Parathyroid adenoma (tissue), 2 donors: ENCODE data around the gene IGF2BP2.

Experiments used
- H2AFZ ChIP-seq: fragments of 300-600 bp; sonication (generic); one replicate; pipeline ENCODE4 v1.7.0; 2017; ENCODE audit warnings: antibody characterized with exemption, mild to moderate bottlenecking
- H3K27ac ChIP-seq: fragments of 300-600 bp; sonication (generic); one replicate; pipeline ENCODE4 v1.7.0; 2017
- H3K27me3 ChIP-seq: fragments of 300-600 bp; sonication (generic); one replicate; pipeline ENCODE4 v1.7.0; 2017; ENCODE audit warnings: low read length; ENCODE audit not compliant: control insufficient read depth, insufficient read depth
- H3K36me3 ChIP-seq: fragments of 300-600 bp; sonication (generic); one replicate; pipeline ENCODE4 v1.7.0; 2017; ENCODE audit warnings: low read length; ENCODE audit not compliant: control insufficient read depth, insufficient read depth
- H3K4me1 ChIP-seq: fragments of 300-600 bp; sonication (generic); one replicate; pipeline ENCODE4 v1.7.0; 2017; ENCODE audit warnings: control low read depth
- H3K4me2 ChIP-seq: fragments of 300-600 bp; sonication (generic); one replicate; pipeline ENCODE4 v1.7.0; 2017; ENCODE audit warnings: low read length
- H3K4me3 ChIP-seq: fragments of 300-600 bp; sonication (generic); one replicate; pipeline ENCODE4 v1.7.0; 2017; ENCODE audit warnings: low read depth, low read length
- H3K79me2 ChIP-seq: fragments of 300-600 bp; sonication (generic); one replicate; pipeline ENCODE4 v1.7.0; 2017; ENCODE audit warnings: control low read depth
- H3K9ac ChIP-seq: fragments of 300-600 bp; sonication (generic); one replicate; pipeline ENCODE4 v1.7.0; 2017; ENCODE audit warnings: mild to moderate bottlenecking
- H3K9me3 ChIP-seq: fragments of 300-600 bp; sonication (generic); one replicate; pipeline ENCODE4 v1.7.0; 2017; ENCODE audit warnings: low read length; ENCODE audit not compliant: control insufficient read depth
- TF ChIP-seq, protein P1 (sequence below): fragments of 300-600 bp; sonication (generic); IDR thresholded peaks from one replicate; pipeline ENCODE4 v1.7.0; 2017; ENCODE audit warnings: antibody characterized with exemption, mild to moderate bottlenecking
- donor health status: primary hyperparathyroidism.

IGF2BP2 gene

DNA sequence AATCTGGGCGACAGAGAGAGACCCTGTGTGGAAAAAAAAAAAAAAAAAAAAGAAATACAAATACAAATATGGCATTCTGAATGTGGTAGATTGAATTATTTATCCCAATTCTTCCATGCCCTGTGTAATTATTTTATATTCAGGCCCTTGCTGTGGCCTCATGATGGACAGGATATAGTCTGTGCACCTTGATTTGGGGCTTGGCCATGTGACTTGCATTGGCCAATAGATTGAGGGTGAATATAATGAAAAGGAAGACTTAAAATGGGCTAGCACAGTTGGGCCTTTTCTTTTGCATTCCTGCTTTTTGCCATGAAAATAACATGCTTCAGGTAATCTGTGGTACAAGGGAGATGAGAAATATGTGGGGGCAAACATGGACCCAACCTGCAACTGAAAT is 27.1 kb upstream of the IGF2BP2 start:
- H3K79me2 ChIP-seq: no peaks in the 10 kb centered on the region
- no peak overlapping the region for H3K27ac ChIP-seq
- TF ChIP-seq, protein P1, sequence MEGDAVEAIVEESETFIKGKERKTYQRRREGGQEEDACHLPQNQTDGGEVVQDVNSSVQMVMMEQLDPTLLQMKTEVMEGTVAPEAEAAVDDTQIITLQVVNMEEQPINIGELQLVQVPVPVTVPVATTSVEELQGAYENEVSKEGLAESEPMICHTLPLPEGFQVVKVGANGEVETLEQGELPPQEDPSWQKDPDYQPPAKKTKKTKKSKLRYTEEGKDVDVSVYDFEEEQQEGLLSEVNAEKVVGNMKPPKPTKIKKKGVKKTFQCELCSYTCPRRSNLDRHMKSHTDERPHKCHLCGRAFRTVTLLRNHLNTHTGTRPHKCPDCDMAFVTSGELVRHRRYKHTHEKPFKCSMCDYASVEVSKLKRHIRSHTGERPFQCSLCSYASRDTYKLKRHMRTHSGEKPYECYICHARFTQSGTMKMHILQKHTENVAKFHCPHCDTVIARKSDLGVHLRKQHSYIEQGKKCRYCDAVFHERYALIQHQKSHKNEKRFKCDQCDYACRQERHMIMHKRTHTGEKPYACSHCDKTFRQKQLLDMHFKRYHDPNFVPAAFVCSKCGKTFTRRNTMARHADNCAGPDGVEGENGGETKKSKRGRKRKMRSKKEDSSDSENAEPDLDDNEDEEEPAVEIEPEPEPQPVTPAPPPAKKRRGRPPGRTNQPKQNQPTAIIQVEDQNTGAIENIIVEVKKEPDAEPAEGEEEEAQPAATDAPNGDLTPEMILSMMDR: no peak
- no peak overlapping the region for H3K4me3 ChIP-seq
- no peak overlapping the region for H3K9ac ChIP-seq
- H3K9me3 ChIP-seq: peaks cover 3% of the 10 kb centered on the region
- no peak overlapping the region for H2AFZ ChIP-seq
- no peaks in the 10 kb centered on the region for H3K4me1 ChIP-seq
- H3K27me3 ChIP-seq: no peaks in the 10 kb centered on the region
- H3K4me2 ChIP-seq: no peak overlapping the region
- no peaks in the 10 kb centered on the region for H3K36me3 ChIP-seq

DNA sequence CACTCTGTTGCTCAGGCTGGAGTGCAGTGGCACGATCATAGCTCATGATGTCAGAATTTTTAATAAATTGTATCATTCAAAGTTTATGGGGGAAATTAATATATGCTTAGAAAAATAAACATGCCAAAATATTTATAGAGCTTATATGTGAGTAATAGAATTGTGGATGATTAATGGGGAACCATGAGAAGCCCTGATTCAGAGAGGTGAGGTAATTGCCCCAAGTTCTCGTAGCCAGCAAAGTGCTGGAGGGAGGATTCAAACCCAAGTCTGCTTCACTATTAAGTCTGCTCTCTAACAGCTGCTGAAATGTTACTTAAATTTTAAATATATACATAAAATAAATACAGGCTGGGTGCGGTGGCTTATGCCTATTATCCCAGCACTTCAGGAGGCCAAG is 26.2 kb upstream of the IGF2BP2 start:
- no peak overlapping the region for H3K9ac ChIP-seq
- H3K4me2 ChIP-seq: no peak overlapping the region

DNA sequence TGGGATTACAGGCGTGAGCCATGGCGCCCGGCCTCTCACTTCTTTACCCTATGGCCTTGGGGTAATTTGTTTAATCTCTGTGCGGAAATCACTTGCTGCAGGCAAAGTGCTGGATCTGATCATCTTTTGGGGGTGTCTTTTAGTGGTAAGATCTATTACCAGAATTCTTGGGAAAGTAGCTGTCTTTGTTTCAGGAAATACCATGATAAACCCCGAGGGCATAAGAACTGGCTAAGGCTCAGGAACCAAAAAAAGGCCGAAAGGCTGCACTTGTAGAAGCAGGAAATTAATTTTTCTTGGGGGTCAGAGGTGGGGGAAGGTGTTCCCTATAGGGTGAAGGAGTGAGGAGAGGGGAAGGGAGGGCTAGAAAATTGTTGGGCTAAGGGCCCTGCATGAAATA is 22.7 kb upstream of the IGF2BP2 start:
- Histone ChIP-seq H2AFZ (no peak overlapping the region), H3K79me2 (no peaks in the 10 kb centered on the region), H3K9ac (no peak overlapping the region), H3K4me2 (no peak overlapping the region), H3K4me1 (no peaks in the 10 kb centered on the region), H3K9me3 (no peaks in the 10 kb centered on the region), H3K27me3 (no peaks in the 10 kb centered on the region), H3K36me3 (no peaks in the 10 kb centered on the region), H3K27ac (no peak overlapping the region), H3K4me3 (no peak overlapping the region)
- TF ChIP-seq, protein P1: no peak

More for the DNA sequence above, 26.2 kb upstream of the IGF2BP2 start:
- TF ChIP-seq, protein P1: no peak
- Histone ChIP-seq H3K27ac (no peak overlapping the region), H3K79me2 (no peaks in the 10 kb centered on the region), H3K9me3 (no peaks in the 10 kb centered on the region), H3K4me1 (no peaks in the 10 kb centered on the region), H3K4me3 (no peak overlapping the region), H3K27me3 (no peaks in the 10 kb centered on the region), H2AFZ (no peak overlapping the region), H3K36me3 (no peaks in the 10 kb centered on the region)

DNA sequence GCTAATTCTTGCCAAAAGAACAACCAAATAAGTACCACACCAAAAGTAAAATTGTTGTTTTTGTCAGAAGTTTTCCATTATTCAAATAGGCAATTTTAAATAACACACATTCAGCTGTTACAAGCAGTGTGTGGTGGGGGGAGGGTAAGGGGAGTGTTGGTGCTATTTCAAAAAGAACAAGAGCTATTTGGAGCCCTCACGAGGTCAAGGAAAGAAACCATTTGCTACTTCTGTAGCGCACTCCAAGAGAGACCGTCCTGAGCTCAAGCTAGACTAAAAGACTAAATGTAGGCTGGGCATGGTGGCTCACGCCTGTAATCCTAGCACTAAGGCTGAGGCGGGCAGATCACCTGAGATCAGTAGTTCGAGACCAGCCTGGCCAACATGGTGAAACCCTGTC is 21.2 kb upstream of the IGF2BP2 start:
- no peak overlapping the region for H3K4me2 ChIP-seq
- H3K9ac ChIP-seq: no peak overlapping the region
- no peak overlapping the region for H3K4me3 ChIP-seq
- H3K4me1 ChIP-seq: no peaks in the 10 kb centered on the region
- H3K79me2 ChIP-seq: no peaks in the 10 kb centered on the region
- no peaks in the 10 kb centered on the region for H3K9me3 ChIP-seq
- TF ChIP-seq, protein P1: no peak
- no peaks in the 10 kb centered on the region for H3K36me3 ChIP-seq
- H2AFZ ChIP-seq: no peak overlapping the region
- H3K27me3 ChIP-seq: no peaks in the 10 kb centered on the region
- H3K27ac ChIP-seq: no peak overlapping the region

DNA sequence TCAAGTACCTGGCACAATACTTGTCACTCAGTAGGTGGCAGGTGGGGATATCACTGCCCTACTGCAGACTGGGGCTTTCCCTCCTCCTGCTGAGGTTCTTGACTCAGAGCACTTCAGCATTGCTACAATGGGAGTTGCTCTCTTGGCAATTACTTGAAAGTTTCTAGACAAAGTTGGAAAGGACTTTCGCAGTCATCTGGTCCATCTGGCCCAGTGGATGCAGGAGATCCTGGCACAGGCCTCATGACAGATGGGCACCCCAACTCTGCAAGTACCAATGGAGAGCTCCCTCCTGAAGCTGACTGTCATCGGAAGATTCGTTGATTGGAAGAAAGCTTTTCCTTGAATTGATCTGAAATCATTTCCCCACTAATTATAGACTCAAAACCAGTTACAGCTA is 19.2 kb upstream of the IGF2BP2 start:
- TF ChIP-seq, protein P1: no peak
- Histone ChIP-seq H3K4me3 (no peak overlapping the region), H3K27me3 (no peaks in the 10 kb centered on the region), H3K36me3 (no peaks in the 10 kb centered on the region), H3K79me2 (no peaks in the 10 kb centered on the region), H3K4me1 (no peaks in the 10 kb centered on the region), H2AFZ (no peak overlapping the region), H3K9me3 (no peaks in the 10 kb centered on the region), H3K4me2 (no peak overlapping the region), H3K9ac (no peak overlapping the region), H3K27ac (no peak overlapping the region)
